GM18505 (cell line): ENCODE results near the gene CYP11A1.

Source experiments
- ATAC-seq: cut with Tn5 transposase; IDR thresholded peaks from one replicate; pipeline ENCODE4 v1.9.1; 2021; ENCODE audit not compliant: unreplicated experiment
- POLR2A ChIP-seq: IDR thresholded peaks from 4 replicates; pipeline ENCODE4 v1.6.1; 2011; ENCODE audit warnings: borderline replicate concordance; ENCODE audit not compliant: insufficient read depth, insufficient read length; ENCODE audit errors: extremely low read depth

The CYP11A1 gene

GRCh38 chr15:74381481-74381880, 14.0 kb upstream of the CYP11A1 start:
- ATAC-seq: no peak
- TF ChIP-seq POLR2A: no peak

DNA sequence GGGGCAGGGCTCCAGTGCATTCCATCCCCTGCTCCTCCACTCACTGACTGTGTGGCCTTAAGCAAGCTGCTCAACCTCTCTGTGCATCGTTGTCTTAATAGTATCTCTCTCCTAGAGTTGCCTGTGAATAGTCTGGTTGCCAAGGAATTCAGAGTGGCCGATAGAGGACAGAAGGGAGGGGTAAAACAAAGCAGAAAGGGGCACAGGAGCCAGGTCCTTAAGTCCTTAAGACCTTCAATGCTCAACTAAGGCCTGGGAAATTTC, 13.7 kb upstream of the CYP11A1 start:
- no peak for TF ChIP-seq POLR2A
- ATAC-seq: no peak

DNA sequence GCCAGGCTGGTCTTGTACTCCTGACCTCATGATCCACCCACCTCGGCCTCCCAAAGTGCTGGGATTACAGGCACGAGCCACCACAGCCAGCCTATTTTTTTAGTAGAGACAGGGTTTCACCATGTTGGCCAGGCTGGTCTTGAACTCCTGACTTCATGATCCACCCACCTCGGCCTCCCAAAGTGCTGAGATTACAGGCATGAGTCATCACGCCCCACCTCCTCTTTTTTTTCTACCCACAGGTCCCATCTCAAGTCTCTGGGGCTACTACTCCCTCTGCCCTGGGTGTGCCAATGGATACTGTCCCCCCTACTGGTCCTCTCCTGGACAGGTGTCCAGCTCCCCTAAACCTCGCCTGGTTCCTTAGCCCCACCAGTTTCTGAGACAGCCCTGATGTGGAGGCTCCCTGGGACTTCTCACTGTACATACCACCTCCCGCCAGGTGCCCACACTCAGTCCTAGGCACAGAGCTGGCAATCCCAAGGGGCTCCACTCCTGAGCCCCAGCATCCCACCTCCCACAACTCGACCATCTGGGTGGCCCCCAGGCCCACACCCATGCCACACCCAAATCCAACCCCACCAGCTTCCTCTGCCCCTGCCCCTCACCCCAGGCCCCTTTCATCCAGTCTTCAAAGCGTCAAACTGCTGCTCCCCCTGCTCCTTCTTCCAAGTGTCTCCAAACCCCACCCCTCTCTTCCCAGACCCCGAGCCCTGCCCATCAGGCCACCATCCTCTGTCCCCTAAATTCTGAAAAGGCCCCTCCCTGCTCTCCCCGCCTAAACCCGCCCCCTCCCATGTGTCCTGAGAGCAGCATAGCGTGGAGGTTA, 13.1 kb upstream of the CYP11A1 start:
- no peak for TF ChIP-seq POLR2A
- no peak for ATAC-seq

DNA sequence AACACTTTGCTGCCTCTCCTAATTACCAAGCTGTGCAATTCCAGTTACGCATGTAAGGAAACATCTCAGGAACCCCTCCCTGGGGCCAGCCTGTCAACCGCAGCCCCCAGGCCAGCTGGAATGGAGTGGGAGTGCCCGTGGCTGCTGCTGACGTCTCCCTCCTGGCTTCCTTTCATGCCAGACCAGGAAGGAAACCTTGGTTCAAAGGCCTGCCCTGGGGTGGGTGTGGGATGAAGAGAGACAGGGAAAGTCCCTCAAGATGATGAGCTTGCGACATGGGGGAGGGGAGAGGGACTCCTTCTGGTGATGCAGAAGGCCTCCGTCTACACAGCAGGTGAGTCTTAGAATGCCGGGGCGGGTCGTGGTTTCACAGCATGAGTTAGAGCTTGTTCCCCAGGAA, 11.4 kb upstream of the CYP11A1 start:
- no peak for TF ChIP-seq POLR2A
- ATAC-seq: no peak

GRCh38 chr15:74377831-74378766, 10.7 kb upstream of the CYP11A1 start:
- ATAC-seq: no peak
- no peak for TF ChIP-seq POLR2A

- TF ChIP-seq POLR2A: no peak
- no peak for ATAC-seq
Observed at GRCh38 chr15:74376825-74377581, 9.6 kb upstream of the CYP11A1 start.

DNA sequence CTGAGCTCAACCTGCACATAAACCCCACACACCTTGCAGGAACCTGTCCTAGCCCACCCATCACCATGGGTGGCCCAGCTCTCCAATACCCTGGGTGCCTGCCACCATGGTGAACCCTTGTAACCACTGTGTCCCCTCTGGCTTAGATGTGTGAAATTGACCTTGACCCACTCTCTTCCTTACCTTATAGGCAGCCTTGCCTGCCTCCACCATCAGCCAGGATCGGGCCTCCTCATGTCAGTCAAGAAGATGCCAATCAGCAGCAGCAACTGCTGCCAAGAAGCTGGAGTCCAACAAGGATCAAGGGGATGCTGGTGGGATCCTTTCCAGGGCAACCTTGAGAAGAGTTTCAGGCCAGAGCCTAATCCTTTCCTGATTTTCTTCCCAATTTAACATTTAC, 8.8 kb upstream of the CYP11A1 start:
- TF ChIP-seq POLR2A: no peak
- no peak for ATAC-seq

DNA sequence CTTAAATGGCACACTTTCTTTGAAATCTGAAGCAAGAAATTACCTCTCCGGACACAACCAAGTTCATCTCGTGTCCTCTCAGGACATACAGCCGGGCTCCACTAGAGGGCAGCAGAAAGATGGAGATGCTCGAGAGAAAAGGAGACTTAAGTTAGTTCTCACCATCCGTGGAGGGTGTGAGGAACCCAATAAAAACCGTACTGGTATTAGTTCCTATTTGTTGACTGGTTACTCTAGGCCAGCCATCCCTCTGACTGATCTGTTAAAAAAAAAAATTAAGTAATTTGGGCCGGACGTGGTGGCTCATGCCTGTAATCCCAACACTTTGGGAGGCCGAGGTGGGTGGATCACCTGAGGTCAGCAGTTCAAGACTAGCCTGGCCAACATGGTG, 7.9 kb upstream of the CYP11A1 start:
- TF ChIP-seq POLR2A: no peak
- no peak for ATAC-seq

- no peak for TF ChIP-seq POLR2A
- peak; percentile 15 for ATAC-seq
Observed at GRCh38 chr15:74374648-74375302, 7.3 kb upstream of the CYP11A1 start.

DNA sequence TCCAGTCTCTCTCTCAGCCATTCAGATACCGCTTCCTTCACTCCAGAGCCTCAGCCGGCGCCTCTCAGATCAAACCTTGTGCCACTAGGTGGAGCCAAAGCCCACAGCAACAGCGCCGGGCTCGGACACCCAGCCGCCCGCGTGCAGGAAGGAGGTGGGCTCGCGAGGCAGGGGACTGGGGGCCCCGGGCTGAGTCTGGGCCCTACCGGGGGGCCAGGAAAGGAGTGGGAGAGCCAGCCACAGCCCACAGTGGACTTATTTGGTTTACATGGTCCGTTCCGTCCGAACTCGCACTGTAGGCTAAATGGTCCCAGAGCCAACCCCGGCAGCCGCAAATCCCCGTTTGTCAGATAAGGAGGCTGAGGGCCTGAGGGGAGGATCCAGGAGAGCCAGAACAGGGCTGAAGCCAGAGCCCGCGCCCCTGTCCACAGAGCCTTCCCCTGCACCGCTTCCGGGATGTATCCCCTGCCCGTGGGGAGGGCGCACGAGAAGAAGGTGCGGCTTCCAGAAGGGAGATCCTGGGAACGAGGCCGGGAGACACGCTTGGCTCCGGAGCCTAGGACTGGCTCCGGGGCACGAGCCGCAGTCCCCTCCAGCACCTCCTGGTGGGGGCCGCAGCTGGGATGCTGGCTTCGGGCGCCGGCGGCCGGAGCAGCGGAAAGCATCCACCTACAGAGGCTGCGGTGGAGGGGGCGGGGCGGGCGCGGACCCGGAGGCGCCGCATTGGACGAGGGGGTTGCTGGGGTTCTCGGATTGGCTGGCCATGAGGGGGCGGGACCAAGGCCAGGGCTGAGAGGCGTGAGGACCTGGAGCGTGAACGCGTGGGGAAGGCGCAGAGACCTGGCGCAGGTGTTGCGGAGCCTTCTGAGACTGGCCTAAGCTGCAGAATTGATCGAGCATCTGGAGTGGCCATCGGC, 6.5 kb upstream of the CYP11A1 start:
- ATAC-seq: peak; percentile 73
- TF ChIP-seq POLR2A: peak; percentile 42

- no peak for ATAC-seq
- no peak for TF ChIP-seq POLR2A
Observed at GRCh38 chr15:74373056-74373650, 5.7 kb upstream of the CYP11A1 start.

GRCh38 chr15:74370471-74370870, 3.0 kb upstream of the CYP11A1 start:
- TF ChIP-seq POLR2A: no peak

DNA sequence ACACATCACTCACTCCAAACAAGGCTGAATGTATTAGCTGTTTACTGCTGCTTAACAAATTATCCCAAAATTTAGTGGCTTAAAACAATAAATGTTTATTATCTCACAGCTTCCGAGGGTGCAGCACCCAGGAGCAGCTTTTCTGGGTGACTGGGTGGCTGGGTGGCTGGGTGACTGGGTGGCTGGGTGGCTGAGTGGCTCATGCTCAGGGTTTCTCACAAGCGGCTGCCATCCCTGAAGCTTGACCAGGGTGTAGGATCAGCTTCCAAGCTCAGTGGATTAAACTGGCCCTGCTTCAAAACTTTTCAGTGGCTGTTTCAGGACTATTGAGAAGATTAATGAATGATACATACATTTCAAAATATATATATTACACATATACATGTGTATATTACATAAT, 2.3 kb upstream of the CYP11A1 start:
- no peak for ATAC-seq
- no peak for TF ChIP-seq POLR2A

More at GRCh38 chr15:74370471-74370870, 3.0 kb upstream of the CYP11A1 start:
- ATAC-seq: no peak
